Activated T-cell treated with anti-CD3 and anti-CD28 coated beads, Interleukin-2, amount 50 U/mL, for 4 hours (primary cell): Measurements from ENCODE around the gene DAPK2. TPM values are rescaled to one million over a fixed set of nuclear protein-coding genes. Genes with fewer than 3 reads are reported as not detected.

Experiments
- ATAC-seq, 2 donors: fragments of 200-7000 bp; cut with Tn5 transposase; one replicate each; pipeline ENCODE4 v1.10.0; 2021
- DNase-seq: peaks from one replicate; pipeline ENCODE4 v3.0.0-alpha.2; 2020
- H3K27me3 Mint-ChIP-seq: one replicate; pipeline ENCODE4 v1.8.0; 2021; ENCODE audit warnings: low read depth, mixed read lengths
- H3K36me3 Mint-ChIP-seq: one replicate; pipeline ENCODE4 v1.8.0; 2022; ENCODE audit warnings: mixed read lengths; ENCODE audit not compliant: insufficient read depth
- H3K4me1 Mint-ChIP-seq: one replicate; pipeline ENCODE4 v1.8.0; 2021; ENCODE audit warnings: low read depth, mixed read lengths
- H3K4me3 Mint-ChIP-seq: one replicate; pipeline ENCODE4 v1.8.0; 2021; ENCODE audit warnings: mild to moderate bottlenecking, moderate library complexity, mixed read lengths
- H3K9me3 Mint-ChIP-seq: one replicate; pipeline ENCODE4 v1.8.0; 2021; ENCODE audit warnings: mixed read lengths
- total RNA-seq, 3 donors: library from RNA; stranded (reverse); gene quantifications; one replicate each; pipeline ENCODE4 v1.2.1, GENCODE V29; 2021

Gene DAPK2
- total RNA-seq, 3 donors from 2014 or later, result 0.40 to 1.1 (median 0.71) TPM

DNA sequence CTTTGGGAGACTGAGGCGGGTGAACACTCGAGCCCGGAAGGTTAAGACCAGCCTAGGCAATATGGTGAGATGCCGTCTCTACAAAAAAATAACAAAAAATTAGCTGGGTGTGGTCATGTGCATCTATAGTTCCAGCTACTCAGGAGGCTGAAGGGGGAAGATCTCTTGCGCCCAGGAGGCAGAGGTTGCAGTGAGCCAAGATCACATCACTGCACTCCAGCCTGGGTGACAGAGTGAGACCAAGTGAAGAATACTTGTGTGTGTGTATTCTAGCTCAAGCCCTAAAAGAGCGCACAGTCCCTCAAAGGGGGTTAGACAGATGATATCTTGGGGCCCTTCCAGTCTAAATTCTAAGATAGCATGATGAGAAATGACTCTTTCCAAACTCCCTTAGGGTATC lies 23.7 kb downstream of the DAPK2 start:
- no peak overlapping the region for H3K4me3 Mint-ChIP-seq
- ATAC-seq (no peak), DNase-seq (no peak)
- no peaks in the 10 kb centered on the region for H3K27me3 Mint-ChIP-seq
- no peaks in the 10 kb centered on the region for H3K4me1 Mint-ChIP-seq
- H3K9me3 Mint-ChIP-seq, result no peaks in the 10 kb centered on the region
- no peaks in the 10 kb centered on the region for H3K36me3 Mint-ChIP-seq

DNA sequence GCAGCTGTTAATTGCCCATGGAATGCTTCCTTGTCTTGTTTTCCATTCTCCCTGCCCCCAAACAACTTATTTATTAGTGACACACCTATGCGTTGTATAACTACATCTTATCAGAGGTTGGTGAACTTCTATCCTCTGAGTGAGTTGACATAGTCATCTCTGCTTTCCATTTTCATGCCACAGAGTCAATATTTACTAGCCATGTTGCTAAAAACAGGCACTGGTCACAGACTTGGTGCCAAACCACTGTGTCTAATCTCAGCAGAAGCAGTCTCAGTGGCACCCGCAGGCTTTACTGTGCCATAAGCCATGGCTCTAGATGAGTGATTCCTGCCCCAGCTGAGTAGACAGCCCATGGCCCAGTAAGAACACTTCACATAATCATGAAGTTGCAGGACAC lies 26.5 kb downstream of the DAPK2 start:
- no peaks in the 10 kb centered on the region for H3K27me3 Mint-ChIP-seq
- ATAC-seq, result no peak
- no peaks in the 10 kb centered on the region for H3K9me3 Mint-ChIP-seq

DNA sequence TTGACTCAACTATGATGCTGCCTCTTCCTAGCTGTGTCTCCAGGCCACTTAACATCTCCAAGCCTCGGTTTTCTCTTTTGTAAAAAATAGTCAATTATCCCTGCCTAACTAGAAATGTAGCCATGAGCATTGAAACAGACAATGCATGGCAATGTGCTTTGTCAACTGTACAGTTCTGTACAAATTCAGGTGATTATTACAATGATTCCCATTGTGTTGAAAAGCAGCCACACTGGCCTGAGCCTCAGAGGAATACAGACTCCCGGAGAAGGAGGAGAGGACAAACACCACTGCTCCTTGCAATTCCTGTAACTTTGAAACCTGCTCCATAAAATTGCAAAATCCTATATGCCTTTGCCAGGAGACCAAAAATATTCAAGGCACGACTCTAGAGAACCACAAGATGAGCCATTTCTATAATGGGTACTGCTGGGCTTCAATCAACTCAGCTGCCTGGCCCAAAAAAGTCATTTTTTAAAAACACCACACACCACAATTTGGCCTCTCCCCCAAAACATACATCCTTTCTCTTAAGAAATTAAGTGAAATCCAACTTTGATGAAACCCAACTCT lies 28.6 kb downstream of the DAPK2 start:
- no peak for DNase-seq
- ATAC-seq, result no peak
- Mint-ChIP-seq H3K9me3 (no peaks in the 10 kb centered on the region), H3K4me1 (peaks cover 19% of the 10 kb centered on the region), H3K27me3 (no peaks in the 10 kb centered on the region), H3K4me3 (no peak overlapping the region), H3K36me3 (no peaks in the 10 kb centered on the region)

More for the DNA sequence above, 26.5 kb downstream of the DAPK2 start:
- Mint-ChIP-seq H3K4me1 (peaks cover 3% of the 10 kb centered on the region), H3K36me3 (no peaks in the 10 kb centered on the region), H3K4me3 (no peak overlapping the region)
- DNase-seq, result no peak

DNA sequence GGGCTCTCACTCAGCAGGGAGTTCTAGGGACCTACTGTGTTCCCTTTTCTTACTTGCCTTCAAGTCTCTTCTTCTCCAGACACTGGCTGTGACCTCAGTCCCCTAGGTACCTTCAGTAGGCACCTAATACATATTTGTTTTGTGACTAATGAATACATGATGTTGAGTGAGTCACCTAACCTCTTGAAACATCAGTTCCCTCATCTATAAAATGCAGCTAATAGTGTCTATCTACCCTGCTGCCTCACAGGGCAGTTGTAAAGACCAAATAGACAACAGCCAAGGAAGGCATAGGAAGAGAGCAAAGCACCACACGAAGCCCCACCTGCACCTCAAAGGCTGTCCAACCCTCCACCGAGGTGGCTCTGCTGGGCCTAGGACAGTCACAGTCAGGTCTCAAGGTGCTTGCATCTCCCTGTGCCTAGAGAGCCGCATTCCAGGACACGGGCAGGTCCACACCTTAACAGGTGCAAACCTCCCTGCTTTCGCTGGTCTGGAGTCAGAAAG lies 29.1 kb downstream of the DAPK2 start:
- no peaks in the 10 kb centered on the region for H3K36me3 Mint-ChIP-seq

DNA sequence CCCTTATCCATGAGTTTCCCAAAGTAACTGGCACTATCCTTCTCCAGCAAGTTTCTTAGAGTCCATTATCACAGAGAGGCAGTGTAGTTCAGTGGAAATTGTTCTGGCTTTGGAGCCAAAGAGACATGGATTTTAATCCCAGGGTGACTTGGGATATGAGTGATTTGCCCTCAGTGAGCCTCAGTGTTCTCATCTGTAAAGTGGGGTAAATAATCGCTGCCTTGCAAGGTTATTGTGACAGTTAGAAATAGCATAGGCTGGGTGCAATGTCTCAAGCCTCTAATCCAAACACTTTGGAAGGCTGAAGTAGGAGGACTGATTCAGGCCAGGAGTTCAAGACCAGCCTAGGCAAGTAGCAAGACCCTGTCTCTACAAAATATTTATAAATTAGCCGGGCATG lies 30.0 kb downstream of the DAPK2 start:
- DNase-seq (no peak), ATAC-seq (no peak)
- H3K36me3 Mint-ChIP-seq, result no peaks in the 10 kb centered on the region
- no peak overlapping the region for H3K4me3 Mint-ChIP-seq
- no peaks in the 10 kb centered on the region for H3K27me3 Mint-ChIP-seq
- no peaks in the 10 kb centered on the region for H3K9me3 Mint-ChIP-seq
- peaks cover 29% of the 10 kb centered on the region for H3K4me1 Mint-ChIP-seq

More for the DNA sequence above, 29.1 kb downstream of the DAPK2 start:
- peaks cover 24% of the 10 kb centered on the region for H3K4me1 Mint-ChIP-seq
- H3K4me3 Mint-ChIP-seq, result no peak overlapping the region
- no peaks in the 10 kb centered on the region for H3K9me3 Mint-ChIP-seq
- ATAC-seq, result no peak
- DNase-seq, result no peak
- H3K27me3 Mint-ChIP-seq, result no peaks in the 10 kb centered on the region

DNA sequence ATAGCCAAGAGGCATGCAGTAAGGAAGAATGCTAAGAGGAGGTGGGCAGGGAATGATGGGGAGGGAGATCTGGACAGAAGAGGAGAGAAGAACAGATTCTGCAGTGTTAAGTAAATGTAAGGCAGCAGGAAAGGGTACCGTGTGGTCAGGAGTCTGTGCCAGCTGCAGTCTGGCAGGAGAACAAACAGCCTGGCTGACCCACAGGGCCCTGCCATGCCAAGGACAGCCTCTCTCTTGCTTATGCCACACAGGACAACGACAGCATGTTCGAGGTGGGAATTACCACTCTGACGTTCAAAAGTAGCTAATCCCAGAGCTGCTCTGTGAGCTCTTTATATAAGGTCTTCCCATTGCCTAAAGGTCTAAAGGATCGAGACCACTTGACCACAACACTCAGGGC lies 31.3 kb downstream of the DAPK2 start:
- no peaks in the 10 kb centered on the region for H3K27me3 Mint-ChIP-seq
- DNase-seq (no peak), ATAC-seq (no peak)
- no peaks in the 10 kb centered on the region for H3K36me3 Mint-ChIP-seq
- H3K4me3 Mint-ChIP-seq, result no peak overlapping the region
- no peaks in the 10 kb centered on the region for H3K9me3 Mint-ChIP-seq
- peaks cover 42% of the 10 kb centered on the region for H3K4me1 Mint-ChIP-seq

DNA sequence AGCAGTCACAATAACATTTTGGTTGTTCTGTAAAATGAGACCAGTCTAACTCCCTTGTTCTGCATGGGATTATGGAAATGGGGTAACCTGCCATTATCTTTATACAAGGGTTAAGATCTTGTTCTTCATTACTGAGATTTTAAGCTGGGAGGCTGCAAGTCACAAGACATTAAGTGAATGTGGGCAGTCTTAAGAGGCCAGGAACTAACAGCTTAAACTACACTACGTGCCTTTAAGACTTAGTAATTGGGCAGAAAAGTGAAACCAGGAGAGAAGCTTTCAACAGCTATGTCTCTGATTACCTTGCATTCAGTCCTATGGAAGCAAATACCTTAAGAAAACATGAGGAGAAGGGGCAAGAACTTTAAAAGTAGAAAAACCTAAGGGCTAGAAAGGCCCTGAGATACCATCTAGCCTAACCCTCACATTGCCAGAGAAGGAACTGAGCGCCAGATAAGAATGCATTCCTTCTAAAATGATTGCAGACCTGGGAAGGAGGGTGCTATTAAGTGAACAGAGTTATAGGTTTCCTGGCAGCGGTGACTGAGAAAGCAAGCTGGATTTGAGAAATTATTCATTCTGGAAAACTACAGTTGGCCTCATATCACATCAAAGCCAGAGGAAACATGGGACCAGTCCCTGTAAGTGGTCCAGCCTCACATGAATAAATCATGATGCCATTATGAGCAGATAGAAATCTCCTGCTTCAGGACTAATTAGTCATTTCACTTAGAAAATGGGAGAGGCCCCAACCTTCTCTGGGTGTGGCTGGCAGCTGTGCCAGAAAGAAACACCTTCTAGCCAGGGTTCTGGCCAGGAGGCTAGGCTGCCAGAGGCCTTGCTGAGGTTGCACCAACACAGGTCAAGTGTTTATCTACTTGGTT lies 32.9 kb downstream of the DAPK2 start:
- Mint-ChIP-seq H3K36me3 (no peaks in the 10 kb centered on the region), H3K4me1 (peaks cover 57% of the 10 kb centered on the region), H3K9me3 (no peaks in the 10 kb centered on the region), H3K27me3 (no peaks in the 10 kb centered on the region), H3K4me3 (no peak overlapping the region)
- ATAC-seq, result no peak
- no peak for DNase-seq

DNA sequence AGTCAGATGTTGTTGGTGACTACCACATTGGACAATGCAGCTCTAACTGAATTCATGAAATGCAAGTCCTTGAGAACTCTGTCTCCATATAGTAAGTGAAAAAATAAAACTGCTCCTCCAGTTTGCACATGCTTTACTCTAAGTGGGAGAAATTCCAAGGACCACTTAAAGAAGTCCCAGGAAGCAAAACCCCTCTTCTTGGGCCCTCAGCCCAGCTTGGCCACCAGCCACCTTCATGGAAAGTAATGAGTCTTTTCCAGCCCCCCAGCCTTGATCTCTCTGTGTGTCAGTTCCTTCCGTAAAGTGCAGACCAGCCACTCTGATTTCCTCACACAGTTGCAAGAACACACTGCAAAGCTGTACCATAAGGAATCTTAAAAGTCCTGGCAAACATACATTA lies 34.5 kb downstream of the DAPK2 start:
- no peaks in the 10 kb centered on the region for H3K9me3 Mint-ChIP-seq
- peaks cover 66% of the 10 kb centered on the region for H3K4me1 Mint-ChIP-seq
- H3K36me3 Mint-ChIP-seq, result no peaks in the 10 kb centered on the region
- H3K4me3 Mint-ChIP-seq, result no peak overlapping the region
- H3K27me3 Mint-ChIP-seq, result no peaks in the 10 kb centered on the region
- ATAC-seq, result no peak
- DNase-seq, result no peak

DNA sequence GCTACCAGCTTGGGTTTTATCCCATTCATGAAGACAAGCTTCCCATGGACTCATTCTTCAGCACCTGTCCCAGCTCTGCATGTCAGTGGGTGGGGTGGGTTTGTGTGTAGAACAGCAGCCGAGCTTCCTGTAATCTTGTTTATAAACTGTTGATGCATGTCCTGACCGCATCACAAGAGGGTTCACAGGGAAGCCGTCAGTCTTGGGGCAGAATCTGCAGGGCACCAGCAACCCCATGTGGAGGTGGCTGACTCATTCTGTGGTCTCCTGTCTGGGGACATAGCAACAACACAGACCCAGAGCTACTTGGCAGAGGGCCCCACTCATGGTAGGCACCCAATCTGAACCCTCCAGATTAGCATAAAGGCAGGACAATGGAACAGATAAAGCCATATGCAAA lies 35.6 kb downstream of the DAPK2 start:
- Mint-ChIP-seq H3K4me1 (peaks cover 73% of the 10 kb centered on the region), H3K9me3 (no peaks in the 10 kb centered on the region), H3K4me3 (peak overlapping the region; percentile 56), H3K27me3 (no peaks in the 10 kb centered on the region), H3K36me3 (no peaks in the 10 kb centered on the region)
- ATAC-seq (peak; percentile 83 to 85), DNase-seq (peak; percentile 75)

DNA sequence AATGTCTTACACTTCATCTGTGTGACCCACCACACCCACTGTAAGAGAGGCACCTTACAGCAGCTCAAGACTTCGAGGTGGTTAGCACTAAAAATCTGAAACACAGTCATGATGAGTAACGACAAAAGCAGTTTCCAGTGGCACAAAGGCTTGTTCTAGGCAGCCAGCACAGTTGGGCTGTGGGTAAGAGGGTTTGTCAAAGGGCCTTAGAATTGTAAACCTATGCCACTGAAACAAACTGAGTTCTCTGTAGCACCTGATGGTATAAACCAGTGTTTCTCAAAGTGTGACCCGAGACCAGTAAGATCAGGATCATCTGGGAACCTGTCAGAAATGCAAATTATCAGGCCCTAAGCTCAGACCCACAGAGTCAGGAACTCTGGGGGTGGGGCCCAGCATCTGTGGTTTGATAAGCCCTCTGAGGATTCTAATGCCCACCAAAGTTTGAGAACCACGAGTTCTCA lies 36.5 kb downstream of the DAPK2 start:
- H3K9me3 Mint-ChIP-seq, result no peaks in the 10 kb centered on the region
- peaks cover 77% of the 10 kb centered on the region for H3K4me1 Mint-ChIP-seq
- H3K36me3 Mint-ChIP-seq, result no peaks in the 10 kb centered on the region
- H3K4me3 Mint-ChIP-seq, result peak overlapping the region; percentile 56
- ATAC-seq, result peak; percentile 80 to 83
- peak; percentile 28 for DNase-seq
- H3K27me3 Mint-ChIP-seq, result no peaks in the 10 kb centered on the region

DNA sequence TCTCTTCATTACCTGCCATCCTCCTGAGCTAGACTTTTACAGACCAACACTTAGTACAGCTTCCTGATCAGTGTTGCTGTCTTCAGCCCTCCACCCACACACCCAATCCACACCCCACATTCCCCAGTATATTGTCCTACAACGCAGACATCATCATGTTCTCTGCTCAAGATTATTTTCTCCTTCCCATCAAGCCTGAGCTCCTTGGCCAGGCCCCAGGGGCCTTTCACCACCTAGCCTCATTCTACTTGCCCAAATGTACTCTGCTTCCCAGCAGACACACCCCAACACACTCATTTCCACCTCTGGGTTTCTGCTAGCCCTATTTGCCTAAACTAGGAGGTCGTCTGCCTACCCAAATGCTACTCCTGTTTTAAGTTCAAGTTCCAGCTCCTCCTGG lies 37.0 kb downstream of the DAPK2 start:
- ATAC-seq (no peak), DNase-seq (no peak)
- H3K27me3 Mint-ChIP-seq, result no peaks in the 10 kb centered on the region
- H3K4me3 Mint-ChIP-seq, result peak overlapping the region; percentile 56
- H3K4me1 Mint-ChIP-seq, result peaks cover 82% of the 10 kb centered on the region
- H3K9me3 Mint-ChIP-seq, result no peaks in the 10 kb centered on the region
- H3K36me3 Mint-ChIP-seq, result no peaks in the 10 kb centered on the region

DNA sequence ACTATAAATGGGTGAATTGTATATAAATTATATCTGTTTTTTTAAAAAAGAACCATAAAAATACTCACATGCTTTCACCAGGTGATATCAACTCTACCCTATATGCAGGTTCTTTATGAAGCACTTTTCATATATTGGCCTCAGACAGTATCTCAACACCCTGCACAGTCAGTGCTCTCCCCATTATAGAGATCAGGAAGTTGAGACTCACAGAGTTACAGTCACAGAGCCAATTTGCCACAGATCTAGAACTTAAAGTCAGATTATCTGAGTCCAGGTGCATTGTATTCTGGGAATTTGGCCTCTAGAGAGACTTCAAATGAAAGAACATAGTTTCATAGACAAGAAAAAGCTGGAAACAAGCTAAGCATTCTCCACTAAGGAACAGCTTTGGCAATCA lies 38.1 kb downstream of the DAPK2 start:
- no peak overlapping the region for H3K4me3 Mint-ChIP-seq
- peaks cover 77% of the 10 kb centered on the region for H3K4me1 Mint-ChIP-seq
- H3K9me3 Mint-ChIP-seq, result no peaks in the 10 kb centered on the region
- H3K27me3 Mint-ChIP-seq, result no peaks in the 10 kb centered on the region
- DNase-seq (no peak), ATAC-seq (no peak)
- no peaks in the 10 kb centered on the region for H3K36me3 Mint-ChIP-seq

DNA sequence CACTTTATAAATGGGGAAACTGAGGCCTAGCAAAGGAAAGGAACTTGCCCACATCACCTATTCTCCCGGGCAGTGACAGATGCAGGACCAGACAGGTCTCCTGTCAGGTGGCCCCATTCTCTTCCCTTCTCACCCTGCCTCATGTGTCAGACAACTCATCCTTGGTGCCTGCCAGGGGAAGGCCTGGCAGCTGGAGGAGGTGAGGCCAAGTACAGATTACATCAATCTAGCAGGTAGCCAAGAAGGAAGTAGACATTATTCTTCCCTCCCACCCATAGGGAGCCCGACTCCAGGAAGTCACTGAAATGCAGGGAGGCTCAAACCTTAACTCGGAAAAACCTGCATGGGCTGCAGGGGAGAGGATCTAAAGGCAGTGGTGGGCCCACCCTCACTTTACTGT lies 39.6 kb downstream of the DAPK2 start:
- H3K4me1 Mint-ChIP-seq, result peaks cover 62% of the 10 kb centered on the region
- ATAC-seq (no peak), DNase-seq (no peak)
- no peaks in the 10 kb centered on the region for H3K36me3 Mint-ChIP-seq
- H3K9me3 Mint-ChIP-seq, result no peaks in the 10 kb centered on the region
- no peak overlapping the region for H3K4me3 Mint-ChIP-seq
- H3K27me3 Mint-ChIP-seq, result no peaks in the 10 kb centered on the region

DNA sequence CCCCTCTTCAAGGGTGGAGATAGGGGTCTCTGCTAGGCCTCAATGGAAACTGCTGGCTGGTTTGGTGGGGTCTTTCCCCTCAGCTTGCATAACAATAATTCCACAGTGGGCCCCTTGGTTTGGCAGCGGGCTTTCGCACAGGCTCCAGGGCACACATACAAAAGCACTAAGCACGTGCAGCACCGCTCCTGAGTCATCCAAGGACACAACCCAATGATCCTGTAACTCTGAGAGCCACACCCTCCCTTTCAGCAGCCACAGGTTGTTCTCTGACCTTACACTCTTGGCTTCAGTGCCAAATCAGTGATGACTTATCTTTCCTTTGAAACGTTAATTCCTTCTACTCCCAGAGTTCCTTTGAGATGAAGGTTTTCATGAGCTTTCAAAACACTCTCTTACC lies 41.7 kb downstream of the DAPK2 start:
- ATAC-seq (no peak), DNase-seq (no peak)
- Mint-ChIP-seq H3K9me3 (no peaks in the 10 kb centered on the region), H3K4me1 (peaks cover 45% of the 10 kb centered on the region), H3K36me3 (no peaks in the 10 kb centered on the region), H3K4me3 (no peak overlapping the region), H3K27me3 (no peaks in the 10 kb centered on the region)

DNA sequence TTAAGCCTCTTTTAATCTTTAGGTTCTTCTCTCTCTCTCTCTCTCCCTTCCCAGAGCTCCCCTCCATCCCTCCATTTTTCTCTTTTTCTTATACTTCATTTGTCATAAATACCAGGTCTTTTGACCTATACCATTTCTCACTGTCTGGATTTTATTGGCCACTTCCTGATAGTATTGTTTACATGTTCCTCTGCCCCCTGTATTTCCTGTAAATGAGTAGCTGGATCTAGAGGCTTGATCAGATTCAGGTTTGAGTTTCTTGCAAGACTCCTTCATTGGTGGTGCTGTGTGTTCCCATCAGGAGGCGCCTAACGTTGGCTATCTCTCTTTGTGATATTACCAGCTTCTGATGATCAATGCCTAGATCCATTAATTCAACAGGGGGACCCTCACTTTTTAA lies 42.2 kb downstream of the DAPK2 start:
- Mint-ChIP-seq H3K9me3 (no peaks in the 10 kb centered on the region), H3K4me3 (no peak overlapping the region), H3K4me1 (peaks cover 45% of the 10 kb centered on the region), H3K27me3 (no peaks in the 10 kb centered on the region), H3K36me3 (no peaks in the 10 kb centered on the region)
- DNase-seq (no peak), ATAC-seq (no peak)
